Measurements from ENCODE around the gene AK1.

The AK1 gene

GRCh38 chr9:127817881-127818434 lies 59.5 kb downstream of the AK1 start:
- DNase-seq (ENCODE audit: low read depth): no peak

- no peak for DNase-seq (ENCODE audit: low read depth)
Observed at GRCh38 chr9:127816728-127817127, 60.7 kb downstream of the AK1 start.

Data from HS-5 (cell line).